Measurements from ENCODE around the gene NDUFB11. TPM values are rescaled to one million over a fixed set of nuclear protein-coding genes. Genes with fewer than 3 reads are reported as not detected.

NDUFB11 gene
- total RNA-seq, 4 donors from 2014 or later: 64.3 to 91.1 (median 71.4) TPM

DNA sequence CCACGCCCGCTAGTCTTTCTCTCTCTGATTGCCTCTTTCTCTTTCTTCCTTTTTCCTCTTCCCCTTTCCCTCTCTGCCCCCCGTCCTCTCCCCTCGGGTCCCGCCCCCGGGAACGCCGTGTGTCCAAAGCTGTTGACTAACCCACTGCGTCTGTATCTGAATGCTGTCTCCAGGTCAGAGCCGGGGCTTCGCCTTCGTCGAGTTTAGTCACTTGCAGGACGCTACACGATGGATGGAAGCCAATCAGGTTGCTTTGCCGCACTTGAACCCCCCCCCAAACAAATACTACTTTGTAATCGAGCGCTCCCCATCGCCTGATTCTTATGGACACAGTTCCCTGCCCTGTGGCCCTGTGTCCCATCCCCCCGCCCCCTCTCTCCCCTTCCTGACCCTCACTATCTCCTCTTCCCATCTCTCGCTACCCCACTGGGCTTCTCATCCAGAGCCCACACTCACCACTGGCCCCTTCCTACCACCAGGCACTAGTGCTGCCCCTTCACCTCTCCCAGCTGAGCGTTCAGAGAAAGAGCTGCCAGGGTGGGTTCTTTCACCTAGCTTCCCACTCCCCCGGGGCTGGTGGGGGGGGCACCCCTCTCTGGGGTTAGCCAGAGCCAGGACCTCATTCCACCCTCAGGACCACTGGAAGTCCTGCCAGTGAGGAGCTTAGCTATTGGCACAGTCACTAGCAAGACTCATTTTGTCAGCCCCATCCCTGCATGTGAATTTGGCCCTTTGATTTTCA, 30.5 kb upstream of the NDUFB11 start:
- no peak for TF ChIP-seq POLR2AphosphoS5 (IDR thresholded peaks at IDR 0.05)
- TF ChIP-seq POLR2A (IDR thresholded peaks at IDR 0.05): no peak
- TF ChIP-seq, protein P1, sequence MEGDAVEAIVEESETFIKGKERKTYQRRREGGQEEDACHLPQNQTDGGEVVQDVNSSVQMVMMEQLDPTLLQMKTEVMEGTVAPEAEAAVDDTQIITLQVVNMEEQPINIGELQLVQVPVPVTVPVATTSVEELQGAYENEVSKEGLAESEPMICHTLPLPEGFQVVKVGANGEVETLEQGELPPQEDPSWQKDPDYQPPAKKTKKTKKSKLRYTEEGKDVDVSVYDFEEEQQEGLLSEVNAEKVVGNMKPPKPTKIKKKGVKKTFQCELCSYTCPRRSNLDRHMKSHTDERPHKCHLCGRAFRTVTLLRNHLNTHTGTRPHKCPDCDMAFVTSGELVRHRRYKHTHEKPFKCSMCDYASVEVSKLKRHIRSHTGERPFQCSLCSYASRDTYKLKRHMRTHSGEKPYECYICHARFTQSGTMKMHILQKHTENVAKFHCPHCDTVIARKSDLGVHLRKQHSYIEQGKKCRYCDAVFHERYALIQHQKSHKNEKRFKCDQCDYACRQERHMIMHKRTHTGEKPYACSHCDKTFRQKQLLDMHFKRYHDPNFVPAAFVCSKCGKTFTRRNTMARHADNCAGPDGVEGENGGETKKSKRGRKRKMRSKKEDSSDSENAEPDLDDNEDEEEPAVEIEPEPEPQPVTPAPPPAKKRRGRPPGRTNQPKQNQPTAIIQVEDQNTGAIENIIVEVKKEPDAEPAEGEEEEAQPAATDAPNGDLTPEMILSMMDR (IDR thresholded peaks at IDR 0.05): no peak
- TF ChIP-seq EP300 (IDR thresholded peaks at IDR 0.05; ENCODE audit: low read depth): no peak
- intact Hi-C loops (cut with DNase I; ENCODE audit: low total_unique reads): no loop called here
- H3K4me1 ChIP-seq: no peaks in the 10 kb centered on the region
- in situ Hi-C loops (cut with MboI; ENCODE audit: low pct_ligation_motif_present in 1 of 4, low pct_unique_long_range_greater_than_20kb in 1 of 4, low sequenced_read_pairs in 3 of 4): loop anchor here in 3 of 4 donors (25.0 kb wide), 2 partner anchors 212 to 337 kb away; no protein-coding TSS in a partner anchor
- no peaks in the 10 kb centered on the region for H3K36me3 ChIP-seq
- no peak overlapping the region for H3K4me3 ChIP-seq
- no peak for DNase-seq
- no peak overlapping the region for H3K27ac ChIP-seq
- no peaks in the 10 kb centered on the region for H3K27me3 ChIP-seq
- WGBS, 2 donors (ENCODE audit: low coverage in 1 of 2): 80 to 85% methylated on average over 1 to 23 of the region's 23 CpGs
- H3K9me3 ChIP-seq: no peaks in the 10 kb centered on the region

DNA sequence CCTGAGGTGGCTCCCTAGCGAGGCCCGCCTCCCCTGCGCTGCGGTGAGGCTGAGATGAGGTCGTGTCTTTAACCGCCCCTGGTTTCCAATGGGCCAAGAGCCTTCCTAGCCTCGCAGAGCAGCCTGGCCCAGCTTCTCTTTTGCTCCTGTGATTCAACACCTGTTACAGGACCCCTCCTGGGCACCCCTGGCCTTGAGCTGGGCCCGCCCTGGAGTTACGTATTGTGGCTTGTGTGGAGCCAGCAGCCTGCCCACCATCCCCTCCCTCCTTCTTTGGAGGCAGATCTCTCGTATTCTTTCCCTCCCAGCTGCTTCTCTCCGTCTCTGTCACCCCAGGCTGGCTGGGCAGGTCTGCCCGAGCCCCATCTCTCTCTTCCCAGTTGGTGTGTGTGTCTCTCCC, 29.9 kb upstream of the NDUFB11 start:
- H3K9me3 ChIP-seq: no peaks in the 10 kb centered on the region
- no peaks in the 10 kb centered on the region for H3K27me3 ChIP-seq
- in situ Hi-C loops (cut with MboI; ENCODE audit: low pct_ligation_motif_present in 1 of 4, low pct_unique_long_range_greater_than_20kb in 1 of 4, low sequenced_read_pairs in 3 of 4): no loop called here
- intact Hi-C loops (cut with DNase I; ENCODE audit: low total_unique reads): no loop called here
- H3K4me3 ChIP-seq: no peak overlapping the region
- H3K27ac ChIP-seq: no peak overlapping the region
- H3K36me3 ChIP-seq: no peaks in the 10 kb centered on the region
- DNase-seq: no peak
- WGBS, 2 donors (ENCODE audit: low coverage in 1 of 2): 85 to 88% methylated on average over 3 to 12 of the region's 12 CpGs
- H3K4me1 ChIP-seq: no peaks in the 10 kb centered on the region
- TF ChIP-seq POLR2AphosphoS5 (IDR thresholded peaks at IDR 0.05) (no peak), EP300 (IDR thresholded peaks at IDR 0.05; ENCODE audit: low read depth) (no peak), POLR2A (IDR thresholded peaks at IDR 0.05) (no peak)
- TF ChIP-seq, protein P1 (IDR thresholded peaks at IDR 0.05): no peak

DNA sequence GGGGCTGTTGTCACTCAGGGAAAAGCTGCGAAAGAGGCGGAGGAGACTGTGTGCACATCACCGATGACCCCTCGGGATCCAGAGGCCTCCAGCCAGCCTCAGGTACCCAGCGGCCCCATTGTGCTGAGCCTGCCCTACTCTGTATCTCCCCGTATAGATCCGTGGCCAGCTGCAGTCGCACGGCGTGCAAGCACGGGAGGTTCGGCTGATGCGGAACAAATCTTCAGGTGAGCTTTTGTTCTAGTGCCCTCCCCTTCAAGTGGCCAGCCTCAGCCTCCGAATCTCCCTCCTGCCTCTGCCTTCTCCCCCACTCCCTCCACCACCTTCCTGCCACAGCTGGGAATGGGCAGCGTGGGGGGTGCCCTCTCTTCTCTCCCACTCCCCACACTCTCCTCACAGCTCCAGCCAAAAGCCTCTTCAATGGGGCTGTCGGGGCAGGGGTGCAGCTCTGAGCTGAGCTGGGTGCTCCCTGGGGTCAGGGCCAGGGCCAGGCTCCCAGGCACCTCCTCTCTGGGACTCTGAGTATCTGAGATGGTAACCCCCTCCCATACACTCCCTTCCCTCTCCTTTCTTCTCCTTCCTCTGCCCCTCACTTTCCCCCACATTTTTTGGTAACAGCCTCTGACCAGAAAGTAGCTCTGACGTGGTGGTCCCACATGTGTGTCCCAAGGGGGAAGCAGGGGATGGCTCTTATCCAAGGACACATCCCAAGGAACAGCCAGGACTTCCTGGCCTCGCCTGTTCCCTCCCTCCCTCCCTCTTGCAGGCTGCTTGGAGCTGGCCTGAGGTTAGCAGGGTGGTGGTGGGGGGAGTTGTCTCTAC, 28.7 kb upstream of the NDUFB11 start:
- Histone ChIP-seq H3K4me3 (no peak overlapping the region), H3K4me1 (no peaks in the 10 kb centered on the region), H3K9me3 (no peaks in the 10 kb centered on the region), H3K27me3 (no peaks in the 10 kb centered on the region), H3K27ac (no peak overlapping the region), H3K36me3 (no peaks in the 10 kb centered on the region)
- TF ChIP-seq, protein P1 (IDR thresholded peaks at IDR 0.05): no peak
- TF ChIP-seq POLR2A (IDR thresholded peaks at IDR 0.05) (no peak), EP300 (IDR thresholded peaks at IDR 0.05; ENCODE audit: low read depth) (no peak), POLR2AphosphoS5 (IDR thresholded peaks at IDR 0.05) (no peak)
- no peak for DNase-seq
- intact Hi-C loops (cut with DNase I; ENCODE audit: low total_unique reads): no loop called here
- in situ Hi-C loops (cut with MboI; ENCODE audit: low pct_ligation_motif_present in 1 of 4, low pct_unique_long_range_greater_than_20kb in 1 of 4, low sequenced_read_pairs in 3 of 4): no loop called here
- WGBS, 2 donors (ENCODE audit: low coverage in 1 of 2): 81% methylated on average over 18 of the region's 18 CpGs; no CpG with 5 or more reads in 1 of the 2 donors

DNA sequence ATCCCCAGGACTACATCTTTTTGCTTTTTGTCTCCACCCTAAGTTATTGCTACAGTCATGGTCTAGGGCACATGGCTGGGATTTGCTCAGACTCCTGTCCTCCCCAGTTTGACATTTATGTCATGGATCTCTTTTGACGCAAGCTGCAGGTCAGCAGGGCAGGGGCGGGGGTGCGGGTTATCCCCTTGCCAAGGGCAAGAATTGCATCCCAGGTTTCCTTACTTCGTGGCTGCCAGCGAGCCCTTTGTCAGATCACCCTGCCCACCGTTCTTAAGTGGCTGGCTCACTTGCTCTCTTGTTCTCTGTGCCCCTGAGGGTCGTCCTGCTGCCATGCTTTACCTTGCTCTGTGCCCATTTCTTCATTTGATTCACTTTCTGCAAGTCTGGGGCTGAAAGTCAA, 28.0 kb upstream of the NDUFB11 start:
- in situ Hi-C loops (cut with MboI; ENCODE audit: low pct_ligation_motif_present in 1 of 4, low pct_unique_long_range_greater_than_20kb in 1 of 4, low sequenced_read_pairs in 3 of 4): no loop called here
- H3K27me3 ChIP-seq: no peaks in the 10 kb centered on the region
- intact Hi-C loops (cut with DNase I; ENCODE audit: low total_unique reads): no loop called here
- TF ChIP-seq, protein P1 (IDR thresholded peaks at IDR 0.05): no peak
- TF ChIP-seq POLR2AphosphoS5 (IDR thresholded peaks at IDR 0.05): no peak
- no peak for TF ChIP-seq EP300 (IDR thresholded peaks at IDR 0.05; ENCODE audit: low read depth)
- TF ChIP-seq POLR2A (IDR thresholded peaks at IDR 0.05): no peak
- no peak overlapping the region for H3K27ac ChIP-seq
- no peaks in the 10 kb centered on the region for H3K36me3 ChIP-seq
- H3K4me1 ChIP-seq: no peaks in the 10 kb centered on the region
- no peaks in the 10 kb centered on the region for H3K9me3 ChIP-seq
- no peak for DNase-seq
- no peak overlapping the region for H3K4me3 ChIP-seq
- 83% methylated on average over 7 of the region's 7 CpGs; no CpG with 5 or more reads in 1 of the 2 donors for WGBS, 2 donors (ENCODE audit: low coverage in 1 of 2)

Data from transverse colon (tissue), 4 donors.